ENCODE results near the gene ADAM29. TPM values are rescaled to one million over a fixed set of nuclear protein-coding genes. Genes with fewer than 3 reads are reported as not detected.

The ADAM29 gene
- total and polyA plus RNA-seq, 9 of the 15 experiments (the other 6 are each of a cell fraction or from before 2014, with no cell fraction given) = not detected

DNA sequence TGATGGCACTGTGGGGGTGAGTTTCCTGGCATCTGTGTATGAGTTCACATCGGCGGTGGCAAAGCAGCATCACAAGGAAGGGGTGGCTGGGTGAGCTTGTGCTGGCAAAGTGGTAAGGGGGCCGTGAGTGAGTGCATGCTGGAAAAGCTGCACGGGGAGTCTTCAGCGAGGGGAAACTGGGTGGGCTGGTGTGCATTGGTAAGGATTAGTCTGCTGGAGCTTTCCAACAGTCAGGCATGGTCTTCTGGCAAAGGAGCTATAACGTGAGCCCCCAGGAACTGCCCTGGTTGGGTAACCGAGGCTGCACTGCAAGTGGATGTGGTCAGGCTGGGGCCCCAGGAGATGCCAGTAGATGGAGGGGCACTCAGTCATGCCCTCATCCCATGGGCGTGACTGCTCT, 30.7 kb downstream of the ADAM29 start:
- no peaks in the 10 kb centered on the region for H4K20me1 ChIP-seq (replicated peaks; ENCODE audit: control insufficient read depth, insufficient read depth, low read length)
- H3K27me3 ChIP-seq (ENCODE audit: control insufficient read depth in 2 of 2, insufficient read depth in 2 of 2, low read length in 2 of 2) = no peaks in the 10 kb centered on the region
- H2AFZ ChIP-seq (ENCODE audit: low read depth, low read length) = no peak overlapping the region
- no TSS peak for BruUV-seq (replicated peaks)
- H3K27ac ChIP-seq (ENCODE audit: extremely low read depth, low read depth, low read length) = no peak overlapping the region
- POLR2A ChIA-PET = no interaction called here
- ATAC-seq = no peak
- no peaks in the 10 kb centered on the region; the same call in 1 of the 2 replicates for H3K9me3 ChIP-seq (replicated peaks; ENCODE audit: control insufficient read depth, insufficient read depth, low read depth, low read length)
- no peaks in the 10 kb centered on the region for H3K79me2 ChIP-seq (ENCODE audit: control insufficient read depth, insufficient read depth, low read length)
- no peak overlapping the region for H3K9ac ChIP-seq (ENCODE audit: insufficient read depth in 1 of 2, low read depth in 2 of 2, low read length in 2 of 2)
- no peaks in the 10 kb centered on the region for H3K36me3 ChIP-seq (ENCODE audit: control insufficient read depth, insufficient read depth, low read length)
- H3K9me1 ChIP-seq (ENCODE audit: control insufficient read depth, insufficient read depth, low read length) = no peaks in the 10 kb centered on the region
- in situ Hi-C loops (cut with MboI) (no loop called here), intact Hi-C loops (cut with micrococcal nuclease) (no loop called here)
- WGBS (ENCODE audit: insufficient coverage, low coverage, missing lambda C conversion rate) = 2% methylated on average over 8 of the region's 8 CpGs
- TF ChIP-seq ZNF766 (CRISPR knock-in tag; conservative IDR thresholded peaks at IDR 0.05) (no peak), FUS (optimal IDR thresholded peaks at IDR 0.05; ENCODE audit: low read depth, low read length) (no peak), TOE1 (IDR thresholded peaks at IDR 0.05; ENCODE audit: borderline replicate concordance) (no peak), TOE1 (CRISPR knock-in tag; IDR thresholded peaks at IDR 0.05; ENCODE audit: borderline replicate concordance, low read depth) (no peak)
- TF ChIP-seq, protein P1, sequence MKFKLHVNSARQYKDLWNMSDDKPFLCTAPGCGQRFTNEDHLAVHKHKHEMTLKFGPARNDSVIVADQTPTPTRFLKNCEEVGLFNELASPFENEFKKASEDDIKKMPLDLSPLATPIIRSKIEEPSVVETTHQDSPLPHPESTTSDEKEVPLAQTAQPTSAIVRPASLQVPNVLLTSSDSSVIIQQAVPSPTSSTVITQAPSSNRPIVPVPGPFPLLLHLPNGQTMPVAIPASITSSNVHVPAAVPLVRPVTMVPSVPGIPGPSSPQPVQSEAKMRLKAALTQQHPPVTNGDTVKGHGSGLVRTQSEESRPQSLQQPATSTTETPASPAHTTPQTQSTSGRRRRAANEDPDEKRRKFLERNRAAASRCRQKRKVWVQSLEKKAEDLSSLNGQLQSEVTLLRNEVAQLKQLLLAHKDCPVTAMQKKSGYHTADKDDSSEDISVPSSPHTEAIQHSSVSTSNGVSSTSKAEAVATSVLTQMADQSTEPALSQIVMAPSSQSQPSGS (CRISPR knock-in tag; IDR thresholded peaks at IDR 0.05) = no peak
- no peak overlapping the region for H3K4me3 ChIP-seq
- no peak for DNase-seq (ENCODE audit: extremely low read depth in 1 of 4, low spot score in 3 of 4)
- CTCF ChIA-PET (ENCODE audit: low intra/inter-chr PET ratio) = no interaction called here
- FAIRE-seq = no peak
- H3K4me1 ChIP-seq (replicated peaks in 1 of 2; ENCODE audit: control insufficient read depth in 2 of 2, insufficient read depth in 2 of 2, low read length in 2 of 2) = no peaks in the 10 kb centered on the region
- no peak overlapping the region for H3K4me2 ChIP-seq (ENCODE audit: insufficient read depth, low read length)

DNA sequence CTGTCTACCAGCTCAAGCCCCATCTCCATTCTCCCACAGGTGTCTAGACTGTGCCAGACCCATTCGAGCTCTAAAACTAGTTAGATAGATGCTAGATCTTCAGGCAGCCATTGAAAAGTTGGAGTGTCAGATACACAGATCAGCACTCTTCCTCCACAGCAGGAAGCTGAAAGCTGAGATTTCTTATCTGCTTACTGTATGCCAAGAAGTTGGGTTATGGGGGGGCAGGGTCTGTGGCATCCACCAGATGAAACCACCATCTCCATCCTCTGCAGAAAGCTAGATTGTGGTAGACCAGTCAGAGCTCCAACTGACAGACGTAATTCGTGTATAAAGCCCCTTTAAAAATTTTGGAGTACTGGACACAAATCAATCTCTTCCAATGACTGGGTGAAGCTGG, 54.8 kb downstream of the ADAM29 start:
- POLR2A ChIA-PET = no interaction called here
- no peaks in the 10 kb centered on the region for H3K9me3 ChIP-seq (replicated peaks; ENCODE audit: control insufficient read depth, insufficient read depth, low read depth, low read length)
- no peaks in the 10 kb centered on the region for H3K9me1 ChIP-seq (ENCODE audit: control insufficient read depth, insufficient read depth, low read length)
- H3K27me3 ChIP-seq (ENCODE audit: control insufficient read depth in 2 of 2, insufficient read depth in 2 of 2, low read length in 2 of 2) = no peaks in the 10 kb centered on the region
- H3K4me1 ChIP-seq (replicated peaks in 1 of 2; ENCODE audit: control insufficient read depth in 2 of 2, insufficient read depth in 2 of 2, low read length in 2 of 2) = no peaks in the 10 kb centered on the region
- H3K36me3 ChIP-seq (ENCODE audit: control insufficient read depth, insufficient read depth, low read length) = no peaks in the 10 kb centered on the region
- whole genome bisulfite sequencing (ENCODE audit: insufficient coverage, low coverage, missing lambda C conversion rate) = 2% methylated on average over 3 of the region's 3 CpGs
- no peak overlapping the region for H3K9ac ChIP-seq (ENCODE audit: insufficient read depth in 1 of 2, low read depth in 2 of 2, low read length in 2 of 2)
- in situ Hi-C loops (cut with MboI) = no loop called here
- FAIRE-seq (no peak), ATAC-seq (no peak), DNase-seq (ENCODE audit: extremely low read depth in 1 of 4, low spot score in 3 of 4) (no peak)
- no peaks in the 10 kb centered on the region for H4K20me1 ChIP-seq (replicated peaks; ENCODE audit: control insufficient read depth, insufficient read depth, low read length)
- no peaks in the 10 kb centered on the region for H3K79me2 ChIP-seq (ENCODE audit: control insufficient read depth, insufficient read depth, low read length)
- intact Hi-C loops (cut with micrococcal nuclease) = no loop called here
- no peak overlapping the region for H3K27ac ChIP-seq (ENCODE audit: extremely low read depth, low read depth, low read length)
- no peak overlapping the region for H2AFZ ChIP-seq (ENCODE audit: low read depth, low read length)
- H3K4me2 ChIP-seq (ENCODE audit: insufficient read depth, low read length) = no peak overlapping the region
- no peak overlapping the region for H3K4me3 ChIP-seq
- no TSS peak for BruUV-seq (replicated peaks)
- CTCF ChIA-PET (ENCODE audit: low intra/inter-chr PET ratio) = no interaction called here
- TF ChIP-seq, protein P2, sequence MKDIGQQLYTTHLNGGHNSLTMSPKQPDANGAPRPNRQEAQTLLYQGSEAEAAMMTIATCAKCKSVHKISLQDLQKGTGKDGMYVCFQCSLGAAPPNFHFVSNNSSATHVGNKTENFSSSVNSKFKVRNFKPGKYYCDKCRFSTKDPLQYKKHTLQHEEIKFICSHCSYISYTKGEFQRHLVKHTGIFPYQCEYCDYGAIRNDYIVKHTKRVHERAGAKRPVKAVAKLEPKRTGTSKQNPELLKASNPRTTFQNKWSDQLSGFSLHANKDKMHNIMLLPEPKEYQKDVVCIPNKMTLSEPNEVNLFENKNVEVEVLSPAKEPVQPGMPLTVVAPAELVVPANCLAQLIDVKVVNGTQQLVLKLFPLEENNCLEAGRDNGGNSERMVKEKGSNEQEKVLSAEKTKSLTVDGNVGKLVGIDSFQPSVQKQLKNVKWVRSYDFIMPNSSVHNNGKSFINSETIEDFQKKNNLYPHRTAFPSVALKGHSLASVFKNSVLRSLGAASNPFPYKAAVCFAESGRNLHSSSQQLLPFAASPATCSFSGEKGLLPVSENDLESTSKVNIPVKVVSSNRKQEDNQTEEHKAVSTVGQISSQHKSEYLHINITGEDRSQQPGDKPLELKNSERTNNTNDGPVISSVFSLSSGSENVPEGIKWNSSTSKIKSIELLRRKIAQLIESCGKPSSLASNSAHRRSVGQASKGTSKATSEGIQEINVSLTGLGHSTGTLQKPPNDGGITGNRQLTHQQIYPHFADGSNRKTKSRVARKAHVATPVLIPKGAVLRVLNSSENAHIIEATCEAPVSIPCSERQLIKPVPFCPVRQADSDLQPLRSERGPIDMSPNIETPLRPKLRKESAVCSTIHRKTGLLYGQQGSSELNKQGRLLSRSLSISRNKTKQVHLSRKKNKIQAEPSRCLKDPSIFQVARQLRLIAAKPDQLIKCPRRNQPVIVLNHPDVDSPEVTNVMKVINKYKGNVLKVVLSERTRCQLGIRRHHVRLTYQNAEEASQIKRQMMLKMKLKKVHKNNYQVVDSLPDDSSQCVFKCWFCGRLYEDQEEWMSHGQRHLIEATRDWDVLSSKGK (CRISPR knock-in tag; IDR thresholded peaks at IDR 0.05) = no peak
- TF ChIP-seq, protein P3, sequence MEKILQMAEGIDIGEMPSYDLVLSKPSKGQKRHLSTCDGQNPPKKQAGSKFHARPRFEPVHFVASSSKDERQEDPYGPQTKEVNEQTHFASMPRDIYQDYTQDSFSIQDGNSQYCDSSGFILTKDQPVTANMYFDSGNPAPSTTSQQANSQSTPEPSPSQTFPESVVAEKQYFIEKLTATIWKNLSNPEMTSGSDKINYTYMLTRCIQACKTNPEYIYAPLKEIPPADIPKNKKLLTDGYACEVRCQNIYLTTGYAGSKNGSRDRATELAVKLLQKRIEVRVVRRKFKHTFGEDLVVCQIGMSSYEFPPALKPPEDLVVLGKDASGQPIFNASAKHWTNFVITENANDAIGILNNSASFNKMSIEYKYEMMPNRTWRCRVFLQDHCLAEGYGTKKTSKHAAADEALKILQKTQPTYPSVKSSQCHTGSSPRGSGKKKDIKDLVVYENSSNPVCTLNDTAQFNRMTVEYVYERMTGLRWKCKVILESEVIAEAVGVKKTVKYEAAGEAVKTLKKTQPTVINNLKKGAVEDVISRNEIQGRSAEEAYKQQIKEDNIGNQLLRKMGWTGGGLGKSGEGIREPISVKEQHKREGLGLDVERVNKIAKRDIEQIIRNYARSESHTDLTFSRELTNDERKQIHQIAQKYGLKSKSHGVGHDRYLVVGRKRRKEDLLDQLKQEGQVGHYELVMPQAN (IDR thresholded peaks at IDR 0.05; ENCODE audit: borderline replicate concordance) = no peak
- no peak for TF ChIP-seq ETV6 (IDR thresholded peaks at IDR 0.05; ENCODE audit: borderline replicate concordance in 1 of 2, low read depth in 2 of 2, low read length in 1 of 2)
- TF ChIP-seq ETV6 (CRISPR knock-in tag; IDR thresholded peaks at IDR 0.05; ENCODE audit: borderline replicate concordance) = no peak
- TF ChIP-seq ZKSCAN8 (CRISPR knock-in tag; IDR thresholded peaks at IDR 0.05) = no peak
